Mesendoderm (in vitro differentiated cells): ENCODE results near the gene ACACB.
A peak's percentile ranks its signal among the peaks of the same experiment; 100 is the strongest.

Experiments used
- DNase-seq: peaks from one replicate; pipeline ENCODE4 v3.0.0; 2013
- H2AK5ac ChIP-seq: 2 replicates; pipeline ENCODE4 v1.6.1; 2013; ENCODE audit warnings: low read length, inconsistent platforms
- H2BK120ac ChIP-seq: 2 replicates; pipeline ENCODE4 v1.6.1; 2013; ENCODE audit warnings: low read depth, mild to moderate bottlenecking, low read length, moderate library complexity, mixed read lengths
- H2BK15ac ChIP-seq: replicated peaks from 2 replicates; pipeline ENCODE4 v1.6.1; 2013; ENCODE audit warnings: low read depth, mild to moderate bottlenecking, moderate library complexity
- H2BK5ac ChIP-seq: 2 replicates; pipeline ENCODE4 v1.6.1; 2013; ENCODE audit warnings: low read length, inconsistent platforms
- H3K18ac ChIP-seq: 2 replicates; pipeline ENCODE4 v1.6.1; 2013; ENCODE audit warnings: mild to moderate bottlenecking, low read length, mixed read lengths
- H3K23ac ChIP-seq: one replicate; pipeline ENCODE4 v1.6.1; 2013; ENCODE audit warnings: low read length
- H3K27ac ChIP-seq: 2 replicates; pipeline ENCODE4 v1.5.1; 2013; ENCODE audit warnings: low read depth, mild to moderate bottlenecking, inconsistent platforms, low read length, moderate library complexity
- H3K27me3 ChIP-seq: 2 replicates; pipeline ENCODE4 v1.6.1; 2013; ENCODE audit warnings: low read length, control low read depth, mild to moderate bottlenecking, inconsistent platforms; ENCODE audit not compliant: insufficient read depth, poor library complexity
- H3K36me3 ChIP-seq: 2 replicates; pipeline ENCODE4 v1.6.1; 2013; ENCODE audit warnings: low read length, inconsistent platforms; ENCODE audit not compliant: control insufficient read depth, insufficient read depth
- H3K4ac ChIP-seq: one replicate; pipeline ENCODE4 v1.6.1; 2013; ENCODE audit warnings: low read depth, mild to moderate bottlenecking, low read length, moderate library complexity
- H3K4me1 ChIP-seq: 2 replicates; pipeline ENCODE4 v1.6.1; 2013; ENCODE audit warnings: low read depth, low read length, inconsistent platforms; ENCODE audit not compliant: control insufficient read depth
- H3K4me2 ChIP-seq: 2 replicates; pipeline ENCODE4 v1.6.1; 2013; ENCODE audit warnings: low read length
- H3K4me3 ChIP-seq: 2 replicates; pipeline ENCODE4 v1.5.1; 2013; ENCODE audit warnings: mild to moderate bottlenecking, low read length
- H3K56ac ChIP-seq: one replicate; pipeline ENCODE4 v1.6.1; 2013; ENCODE audit warnings: low read length
- H3K79me1 ChIP-seq: 2 replicates; pipeline ENCODE4 v1.6.1; 2013; ENCODE audit warnings: low read length, inconsistent platforms
- H3K79me2 ChIP-seq: 2 replicates; pipeline ENCODE4 v1.6.1; 2013; ENCODE audit warnings: mild to moderate bottlenecking, low read length; ENCODE audit not compliant: control insufficient read depth, insufficient read depth
- H3K9ac ChIP-seq: 2 replicates; pipeline ENCODE4 v1.6.1; 2013; ENCODE audit warnings: low read length, inconsistent platforms
- H4K5ac ChIP-seq: one replicate; pipeline ENCODE4 v1.6.1; 2013; ENCODE audit warnings: low read length
- H4K8ac ChIP-seq: one replicate; pipeline ENCODE4 v1.6.1; 2013; ENCODE audit warnings: low read depth, mild to moderate bottlenecking, control low read depth, low read length, moderate library complexity
- WGBS: extraction: QIAGEN DNeasy Blood & Tissue Kit; methylation state at CpG from one replicate; pipeline ENCODE4 v1.1.7; 2013; ENCODE audit warnings: low lambda C conversion rate, missing lambda C conversion rate; ENCODE audit not compliant: insufficient coverage; ENCODE audit errors: extremely low coverage; 5-methylcytosine and 5-hydroxymethylcytosine counted together

Gene ACACB

DNA sequence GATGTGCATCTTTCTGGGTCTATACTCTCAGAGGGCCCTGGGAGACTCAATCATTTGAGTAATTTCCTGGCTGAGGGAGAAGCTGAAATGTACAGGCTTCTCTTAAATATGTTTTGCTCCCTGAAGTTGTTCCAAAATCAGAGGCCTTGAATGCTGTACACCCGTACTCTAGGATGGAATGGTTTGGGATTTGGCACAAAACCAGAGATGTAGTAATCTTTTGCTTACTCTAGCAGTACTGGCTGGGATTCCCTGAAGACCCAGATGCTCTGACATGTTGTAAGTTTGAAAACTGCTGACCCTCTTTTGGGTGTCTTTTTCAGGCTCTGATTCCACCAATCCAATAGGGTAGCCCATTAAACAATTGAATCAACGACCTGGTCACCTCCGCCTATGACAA lies 10.4 kb downstream of the ACACB start:
- no peak overlapping the region for H3K56ac ChIP-seq
- no peak overlapping the region for H3K9ac ChIP-seq
- no peaks in the 10 kb centered on the region for H3K79me1 ChIP-seq
- no peaks in the 10 kb centered on the region for H3K36me3 ChIP-seq
- H2BK120ac ChIP-seq, result no peak overlapping the region
- H3K4me2 ChIP-seq, result no peak overlapping the region
- no peaks in the 10 kb centered on the region for H3K27me3 ChIP-seq
- H4K8ac ChIP-seq, result no peak overlapping the region
- H2BK5ac ChIP-seq, result no peak overlapping the region
- no peak overlapping the region for H3K4ac ChIP-seq
- WGBS, result no CpG with 5 or more reads among the region's 3 CpGs
- H2BK15ac ChIP-seq, result no peak overlapping the region
- H3K18ac ChIP-seq, result no peak overlapping the region
- no peak for DNase-seq
- no peak overlapping the region for H3K27ac ChIP-seq
- no peak overlapping the region for H4K5ac ChIP-seq
- no peak overlapping the region for H3K4me3 ChIP-seq
- H3K4me1 ChIP-seq, result no peaks in the 10 kb centered on the region
- H3K79me2 ChIP-seq, result no peaks in the 10 kb centered on the region
- no peak overlapping the region for H3K23ac ChIP-seq
- no peak overlapping the region for H2AK5ac ChIP-seq

DNA sequence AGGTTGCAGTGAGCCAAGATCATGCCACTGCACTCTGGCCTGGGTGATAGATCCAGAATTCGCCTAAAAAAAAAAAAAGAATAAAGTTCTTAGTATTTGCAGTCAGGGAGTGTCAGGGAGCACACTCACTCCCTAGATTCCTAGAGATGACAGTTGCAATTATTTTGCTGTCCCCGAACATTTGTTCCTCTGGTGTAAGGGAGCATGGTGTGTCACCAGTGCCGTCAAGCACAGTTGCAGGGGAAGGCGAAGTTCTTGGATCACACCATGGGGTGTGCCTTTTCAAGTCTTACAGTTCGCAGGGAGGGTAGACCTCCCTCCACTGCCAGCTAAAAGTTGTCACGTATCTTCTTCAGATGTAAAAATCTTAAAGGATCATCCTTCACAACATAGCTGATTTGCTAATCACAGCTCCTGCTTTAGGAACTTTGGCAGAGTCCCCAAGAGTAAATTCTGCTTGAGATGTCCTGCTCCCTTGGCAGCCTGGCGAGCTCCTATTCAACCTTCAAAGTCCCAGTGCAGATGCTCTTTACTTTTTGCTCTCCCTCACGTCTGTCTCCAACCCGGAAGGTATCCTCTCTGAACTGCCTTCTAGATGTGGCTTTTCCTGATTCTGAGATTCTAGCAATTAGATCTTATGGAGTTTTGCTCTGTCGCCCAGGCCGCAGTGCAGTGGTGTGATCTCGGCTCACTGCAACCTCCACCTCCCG lies 11.3 kb downstream of the ACACB start:
- no peaks in the 10 kb centered on the region for H3K4me1 ChIP-seq
- no peak overlapping the region for H3K18ac ChIP-seq
- WGBS, result no CpG with 5 or more reads among the region's 13 CpGs
- no peak overlapping the region for H4K8ac ChIP-seq
- H2BK120ac ChIP-seq, result no peak overlapping the region
- H3K27ac ChIP-seq, result no peak overlapping the region
- no peak overlapping the region for H3K4me3 ChIP-seq
- no peak overlapping the region for H3K4ac ChIP-seq
- H3K79me2 ChIP-seq, result no peaks in the 10 kb centered on the region
- DNase-seq, result no peak
- H2BK15ac ChIP-seq, result no peak overlapping the region
- H4K5ac ChIP-seq, result no peak overlapping the region
- no peak overlapping the region for H3K4me2 ChIP-seq
- no peak overlapping the region for H2BK5ac ChIP-seq
- no peaks in the 10 kb centered on the region for H3K36me3 ChIP-seq
- H3K27me3 ChIP-seq, result no peaks in the 10 kb centered on the region
- H3K9ac ChIP-seq, result no peak overlapping the region
- no peaks in the 10 kb centered on the region for H3K79me1 ChIP-seq
- no peak overlapping the region for H3K23ac ChIP-seq
- H3K56ac ChIP-seq, result no peak overlapping the region
- H2AK5ac ChIP-seq, result no peak overlapping the region

DNA sequence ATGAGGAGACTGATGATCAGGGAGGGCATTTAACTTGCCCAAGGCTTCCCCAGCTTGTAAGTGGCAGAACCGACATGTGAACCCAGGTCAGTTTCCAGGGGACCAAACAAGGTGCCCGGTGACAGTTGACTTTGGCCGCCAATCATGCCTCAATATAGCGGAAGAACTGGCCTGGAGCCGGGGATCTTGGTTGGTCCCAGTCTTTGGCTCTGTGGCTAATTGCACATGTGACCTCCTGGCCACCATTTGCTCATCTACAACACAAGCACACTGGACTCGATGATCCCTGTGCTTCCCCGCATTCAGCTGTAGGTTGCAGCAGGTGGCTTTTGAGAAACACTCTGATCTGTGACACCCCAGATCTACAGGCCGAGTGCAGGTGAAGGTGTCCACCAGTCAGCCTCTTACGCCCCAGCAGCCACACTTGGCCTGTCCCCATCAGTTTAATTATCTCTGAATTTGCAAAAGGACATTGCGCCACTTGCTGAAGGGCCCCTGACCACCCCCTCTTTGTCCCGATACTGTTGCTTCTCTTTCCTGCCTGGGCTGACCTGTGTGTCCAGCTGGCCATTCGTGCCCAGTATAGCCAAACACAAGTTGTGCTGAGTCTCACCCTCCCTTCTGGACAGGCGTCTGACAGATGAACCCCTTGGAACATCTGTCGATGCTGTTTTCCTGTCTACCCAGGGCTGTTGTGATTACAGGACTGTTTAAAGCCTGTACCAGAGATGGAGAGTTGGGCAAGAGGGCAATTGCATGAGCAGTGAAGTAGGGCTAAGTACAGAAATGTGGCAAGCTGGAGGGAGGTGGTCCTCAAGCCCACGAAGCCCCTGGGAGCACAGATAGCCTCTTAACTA lies 14.1 kb downstream of the ACACB start:
- Histone ChIP-seq H3K79me1 (no peaks in the 10 kb centered on the region), H3K9ac (no peak overlapping the region), H2BK15ac (no peak overlapping the region), H3K4me3 (no peak overlapping the region), H3K36me3 (no peaks in the 10 kb centered on the region), H3K4me2 (no peak overlapping the region), H2AK5ac (no peak overlapping the region), H4K5ac (no peak overlapping the region), H4K8ac (no peak overlapping the region), H3K56ac (no peak overlapping the region), H3K27me3 (no peaks in the 10 kb centered on the region), H2BK5ac (no peak overlapping the region), H2BK120ac (no peak overlapping the region), H3K18ac (no peak overlapping the region), H3K4me1 (no peaks in the 10 kb centered on the region), H3K79me2 (no peaks in the 10 kb centered on the region), H3K23ac (no peak overlapping the region), H3K4ac (no peak overlapping the region), H3K27ac (no peak overlapping the region)
- no peak for DNase-seq
- WGBS, result no CpG with 5 or more reads among the region's 15 CpGs

DNA sequence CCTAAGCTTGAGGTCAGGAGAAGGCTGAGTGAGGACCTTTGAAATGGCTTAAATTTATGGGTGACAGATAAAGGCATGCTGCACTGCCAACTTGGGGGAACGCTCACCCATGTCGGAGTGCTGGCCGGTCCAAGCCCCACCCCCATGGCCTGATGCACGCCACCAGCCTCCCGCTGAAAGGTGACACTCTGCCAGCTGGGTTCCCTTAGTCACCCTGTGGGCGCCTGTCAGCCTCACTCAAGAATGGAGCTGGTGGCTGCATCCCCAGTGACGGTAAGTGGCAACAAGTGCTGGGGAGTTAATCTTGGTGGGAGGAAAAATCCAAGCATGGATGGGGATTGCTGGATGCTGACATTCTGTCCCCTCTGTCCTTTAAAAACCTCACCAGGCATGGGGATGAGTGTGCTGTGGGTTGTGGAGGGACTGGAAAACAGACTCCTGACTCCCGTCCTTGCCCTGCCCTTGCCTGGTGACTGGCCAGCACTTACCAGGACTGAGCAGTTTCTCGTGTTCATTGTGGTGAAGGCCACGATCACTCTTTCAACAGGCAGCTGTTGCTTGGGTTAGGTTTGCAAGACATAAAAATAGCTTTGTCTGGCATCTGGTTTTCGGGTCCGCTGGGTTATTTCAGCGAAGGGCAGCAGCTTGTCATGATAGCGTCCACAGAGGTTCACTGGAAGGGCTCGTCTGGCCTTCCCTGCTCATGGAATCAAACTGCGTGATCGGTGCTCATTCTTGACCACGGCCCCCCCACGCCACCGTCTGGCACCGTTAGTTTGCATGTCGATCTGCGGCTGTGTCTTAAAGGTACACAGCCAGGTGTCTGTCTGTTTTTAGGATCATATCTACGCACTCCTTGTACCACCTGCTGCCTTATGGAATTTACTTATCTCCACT lies 15.0 kb downstream of the ACACB start:
- H4K8ac ChIP-seq, result no peak overlapping the region
- H3K9ac ChIP-seq, result no peak overlapping the region
- H2BK5ac ChIP-seq, result no peak overlapping the region
- H2AK5ac ChIP-seq, result no peak overlapping the region
- H3K4ac ChIP-seq, result no peak overlapping the region
- no peak overlapping the region for H4K5ac ChIP-seq
- no peaks in the 10 kb centered on the region for H3K27me3 ChIP-seq
- no peak overlapping the region for H3K4me3 ChIP-seq
- no peaks in the 10 kb centered on the region for H3K79me1 ChIP-seq
- no peak overlapping the region for H3K4me2 ChIP-seq
- no peaks in the 10 kb centered on the region for H3K36me3 ChIP-seq
- H3K4me1 ChIP-seq, result no peaks in the 10 kb centered on the region
- no peak overlapping the region for H3K18ac ChIP-seq
- no peak overlapping the region for H3K23ac ChIP-seq
- H3K27ac ChIP-seq, result no peak overlapping the region
- no CpG with 5 or more reads among the region's 24 CpGs for WGBS
- DNase-seq, result no peak
- no peak overlapping the region for H2BK15ac ChIP-seq
- no peaks in the 10 kb centered on the region for H3K79me2 ChIP-seq
- H2BK120ac ChIP-seq, result no peak overlapping the region
- H3K56ac ChIP-seq, result no peak overlapping the region

DNA sequence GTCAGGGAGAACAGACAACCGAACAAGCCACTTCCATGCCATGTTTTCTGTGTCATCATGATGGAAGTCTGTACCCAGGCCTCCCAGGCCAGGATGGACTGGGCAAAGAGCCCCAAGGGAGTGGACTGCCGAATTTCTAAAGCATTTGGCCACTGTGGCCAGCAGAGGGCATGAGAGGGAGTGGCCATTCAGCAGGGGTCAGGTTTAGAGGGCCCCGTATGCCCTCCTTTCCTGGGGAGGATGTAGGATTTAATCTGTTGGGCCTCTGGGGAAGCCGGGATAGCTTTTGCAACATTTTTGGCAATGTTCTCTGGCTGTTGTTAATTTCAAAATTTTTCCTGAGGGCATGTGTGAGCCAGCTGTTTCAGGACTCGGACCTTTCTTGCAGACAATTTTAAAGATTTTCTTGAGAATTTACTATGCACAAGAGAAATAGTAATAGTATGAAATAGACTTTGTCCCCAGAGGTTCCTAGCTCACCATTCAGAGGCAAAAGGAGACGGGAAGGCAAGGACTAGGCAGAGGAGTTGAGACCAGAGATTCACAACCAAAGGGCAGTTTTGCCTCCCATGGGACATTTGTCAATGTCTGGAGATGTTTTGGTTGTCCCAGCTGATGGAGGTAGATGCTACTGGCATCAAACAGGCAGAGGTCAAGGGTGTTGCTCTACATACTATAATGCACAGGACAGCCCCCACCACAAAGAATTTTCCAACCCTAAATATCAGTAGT lies 18.0 kb downstream of the ACACB start:
- Histone ChIP-seq H3K18ac (no peak overlapping the region), H3K27me3 (no peaks in the 10 kb centered on the region), H4K5ac (no peak overlapping the region), H3K4me3 (no peak overlapping the region), H2BK5ac (no peak overlapping the region), H3K36me3 (no peaks in the 10 kb centered on the region), H4K8ac (no peak overlapping the region), H3K79me1 (no peaks in the 10 kb centered on the region), H3K56ac (no peak overlapping the region), H2BK120ac (no peak overlapping the region), H3K27ac (no peak overlapping the region), H3K4ac (no peak overlapping the region), H3K79me2 (no peaks in the 10 kb centered on the region), H3K4me1 (no peaks in the 10 kb centered on the region), H2AK5ac (no peak overlapping the region), H3K4me2 (no peak overlapping the region), H3K23ac (no peak overlapping the region), H2BK15ac (no peak overlapping the region), H3K9ac (no peak overlapping the region)
- DNase-seq, result peak; percentile 61
- WGBS, result no CpG with 5 or more reads among the region's 6 CpGs
